Nephron progenitor cell (in vitro differentiated cells): Measurements from ENCODE around the gene SRMS.
"Not testable (repeated sequence)": the region's sequence is repeated elsewhere in the genome, so short reads cannot be mapped to it uniquely, and the experiment has no call there.

ENCODE experiments used
- DNase-seq: peaks from one replicate; pipeline ENCODE4 v3.0.0; 2021
- H3K27ac Mint-ChIP-seq: 2 replicates; pipeline ENCODE4 v1.8.0; 2021; ENCODE audit warnings: mild to moderate bottlenecking, moderate library complexity, mixed read lengths
- H3K27me3 Mint-ChIP-seq: 2 replicates; pipeline ENCODE4 v1.8.0; 2021; ENCODE audit warnings: mild to moderate bottlenecking, low read depth, mixed read lengths; ENCODE audit not compliant: poor library complexity
- H3K36me3 Mint-ChIP-seq: 2 replicates; pipeline ENCODE4 v1.8.0; 2021; ENCODE audit warnings: low read depth, mixed read lengths
- H3K4me1 Mint-ChIP-seq: 2 replicates; pipeline ENCODE4 v1.8.0; 2021; ENCODE audit warnings: mixed read lengths
- H3K4me3 Mint-ChIP-seq: 2 replicates; pipeline ENCODE4 v1.8.0; 2021; ENCODE audit warnings: mild to moderate bottlenecking, moderate library complexity, mixed read lengths
- H3K9me3 Mint-ChIP-seq: 2 replicates; pipeline ENCODE4 v1.8.0; 2021; ENCODE audit warnings: mild to moderate bottlenecking, moderate library complexity, mixed read lengths
- CTCF ChIP-seq: fragments of 200-600 bp; sonication (generic); IDR thresholded peaks from 2 replicates; pipeline ENCODE4 v1.5.0; 2021; ENCODE audit warnings: antibody characterized with exemption

Gene SRMS

GRCh38 chr20:63574829-63575743 is 27.5 kb upstream of the SRMS start:
- Mint-ChIP-seq H3K36me3 (no peaks in the 10 kb centered on the region), H3K4me3 (peak overlapping the region; percentile 47), H3K9me3 (no peaks in the 10 kb centered on the region), H3K27ac (no peak overlapping the region), H3K27me3 (peaks cover 15% of the 10 kb centered on the region), H3K4me1 (peaks cover 12% of the 10 kb centered on the region)
- no peak for TF ChIP-seq CTCF
- no peak for DNase-seq

- Mint-ChIP-seq H3K4me1 (peaks cover 9% of the 10 kb centered on the region), H3K27me3 (peaks cover 11% of the 10 kb centered on the region), H3K4me3 (peak within 1 kb of the TSS; percentile 86), H3K27ac (no peak within 1 kb of the TSS), H3K36me3 (no peaks in the 10 kb centered on the region), H3K9me3 (no peaks in the 10 kb centered on the region)
- peak; percentile 70 for DNase-seq
- TF ChIP-seq CTCF = no peak
Observed at GRCh38 chr20:63574156-63574828, 26.7 kb upstream of the SRMS start, which contains the start of gene HELZ2. HELZ2 (minus strand) TSS chr20:63574239; CDS start chr20:63572385, 1,854 bp downstream.

- DNase-seq = no peak
- TF ChIP-seq CTCF = no peak
- Mint-ChIP-seq H3K27ac (no peak overlapping the region), H3K9me3 (no peaks in the 10 kb centered on the region), H3K4me1 (peaks cover 5% of the 10 kb centered on the region), H3K4me3 (peak overlapping the region; percentile 86), H3K27me3 (peaks cover 8% of the 10 kb centered on the region), H3K36me3 (no peaks in the 10 kb centered on the region)
Observed at GRCh38 chr20:63573647-63574131, 26.1 kb upstream of the SRMS start.

- DNase-seq = no peak
- no peak for TF ChIP-seq CTCF
- H3K27me3 Mint-ChIP-seq = peaks cover 4% of the 10 kb centered on the region
- H3K36me3 Mint-ChIP-seq = no peaks in the 10 kb centered on the region
- peaks cover 5% of the 10 kb centered on the region for H3K4me1 Mint-ChIP-seq
- no peak overlapping the region for H3K27ac Mint-ChIP-seq
- peak overlapping the region; percentile 86 for H3K4me3 Mint-ChIP-seq
- no peaks in the 10 kb centered on the region for H3K9me3 Mint-ChIP-seq
Observed at GRCh38 chr20:63572788-63573646, 25.5 kb upstream of the SRMS start.

GRCh38 chr20:63572071-63572787 is 24.7 kb upstream of the SRMS start:
- TF ChIP-seq CTCF = no peak
- Mint-ChIP-seq H3K27ac (no peak overlapping the region), H3K4me3 (no peak overlapping the region), H3K36me3 (no peaks in the 10 kb centered on the region), H3K4me1 (peaks cover 5% of the 10 kb centered on the region), H3K27me3 (no peaks in the 10 kb centered on the region), H3K9me3 (no peaks in the 10 kb centered on the region)
- DNase-seq = no peak

- not testable (repeated sequence) for H3K9me3 Mint-ChIP-seq, H3K36me3 Mint-ChIP-seq, H3K4me1 Mint-ChIP-seq, H3K4me3 Mint-ChIP-seq, H3K27me3 Mint-ChIP-seq, DNase-seq, H3K27ac Mint-ChIP-seq
Observed at GRCh38 chr20:63571087-63571478, 23.5 kb upstream of the SRMS start.
